ENCODE data around the gene TMEM200C. TPM values are rescaled to one million over a fixed set of nuclear protein-coding genes. Genes with fewer than 3 reads are reported as not detected.

Gene TMEM200C
- polyA plus RNA-seq, 3 donors: 0.01 to 0.34 (median 0.12) TPM

DNA sequence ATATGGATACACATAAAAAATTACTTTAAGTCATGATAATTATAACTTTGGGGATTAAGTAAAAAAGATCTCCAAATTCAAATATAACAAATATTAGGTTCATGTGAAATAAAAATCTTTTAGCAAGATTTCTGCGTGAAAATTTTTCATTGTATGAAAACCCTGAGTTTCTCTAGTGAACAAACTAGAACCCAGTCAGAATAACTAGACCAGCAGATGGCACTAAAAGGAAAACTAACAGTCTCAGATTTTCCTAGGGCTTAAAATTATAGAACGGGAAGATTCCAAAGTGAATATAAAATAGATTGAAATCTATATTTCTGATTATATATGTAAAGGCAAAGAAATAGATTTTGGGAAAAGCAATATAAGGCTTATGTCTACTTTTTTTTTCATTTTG, 43.3 kb downstream of the TMEM200C start:
- WGBS, 3 donors: 31 to 38% (median 37%) methylated on average over 2 of the region's 2 CpGs
- no peak overlapping the region for H3K27ac ChIP-seq (ENCODE audit: low read depth, low read length)

DNA sequence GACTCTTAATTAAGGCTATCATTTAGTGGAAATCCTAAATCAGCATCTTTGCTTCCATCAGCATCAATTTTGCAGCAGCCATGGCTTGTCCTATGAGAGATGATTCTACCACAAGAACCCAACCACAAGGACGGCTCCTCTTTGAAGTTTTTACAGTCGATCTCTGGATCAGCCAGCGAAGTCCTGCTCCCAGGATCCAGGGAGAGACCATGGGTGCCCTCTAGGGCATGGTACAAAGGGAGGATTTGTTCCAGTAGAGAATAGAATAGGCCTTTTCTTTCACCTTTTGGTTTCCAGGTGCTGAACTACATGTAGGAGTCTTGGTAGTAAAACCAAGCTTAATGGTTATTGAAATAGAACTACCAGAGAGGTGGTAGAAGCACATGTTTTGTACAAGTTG, 52.7 kb downstream of the TMEM200C start:
- WGBS, 3 donors: 46 to 67% (median 55%) methylated on average over 3 of the region's 3 CpGs
- H3K27ac ChIP-seq (ENCODE audit: low read depth, low read length): no peak overlapping the region

DNA sequence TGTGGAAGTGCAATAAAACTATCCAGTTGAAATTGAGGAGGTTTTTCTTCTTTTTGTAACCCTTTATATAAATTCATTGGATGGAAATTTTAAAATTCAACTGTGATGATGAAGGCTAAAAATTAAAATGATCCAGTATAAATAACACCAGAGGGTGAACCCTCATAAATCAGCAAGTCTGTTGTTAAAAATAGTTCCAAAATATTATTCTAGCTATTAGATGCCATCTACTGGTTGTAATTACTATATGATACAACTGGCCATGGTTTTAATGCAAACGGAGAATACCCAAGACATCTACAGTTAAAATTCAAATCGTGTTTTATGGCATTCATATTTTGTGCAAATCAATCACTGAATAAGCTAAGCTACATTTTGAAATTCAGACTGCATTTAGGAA, 53.8 kb downstream of the TMEM200C start:
- 33 to 51% (median 39%) methylated on average over 2 of the region's 2 CpGs for WGBS, 3 donors
- H3K27ac ChIP-seq (ENCODE audit: low read depth, low read length): no peak overlapping the region

DNA sequence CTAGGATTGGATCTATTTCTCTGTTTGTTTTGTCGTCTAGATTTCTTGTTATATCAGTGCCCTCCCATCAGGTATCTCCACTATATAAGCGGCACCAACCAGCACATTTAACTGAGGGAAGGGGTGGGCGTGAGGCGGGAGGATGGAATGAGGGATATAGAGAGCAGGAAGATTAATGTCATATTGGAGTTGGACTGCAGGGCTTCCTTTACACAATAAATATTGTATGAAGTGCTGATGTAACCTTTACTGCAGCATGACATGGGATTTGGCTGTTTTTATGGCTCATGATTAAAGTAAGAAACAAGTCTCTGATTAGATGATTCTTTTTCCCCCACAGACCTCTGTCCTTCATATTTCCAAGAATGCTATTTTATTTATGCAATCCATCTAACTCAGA, 54.8 kb downstream of the TMEM200C start:
- WGBS, 3 donors: 22 to 79% (median 73%) methylated on average over 4 of the region's 4 CpGs
- H3K27ac ChIP-seq (ENCODE audit: low read depth, low read length): no peak overlapping the region

DNA sequence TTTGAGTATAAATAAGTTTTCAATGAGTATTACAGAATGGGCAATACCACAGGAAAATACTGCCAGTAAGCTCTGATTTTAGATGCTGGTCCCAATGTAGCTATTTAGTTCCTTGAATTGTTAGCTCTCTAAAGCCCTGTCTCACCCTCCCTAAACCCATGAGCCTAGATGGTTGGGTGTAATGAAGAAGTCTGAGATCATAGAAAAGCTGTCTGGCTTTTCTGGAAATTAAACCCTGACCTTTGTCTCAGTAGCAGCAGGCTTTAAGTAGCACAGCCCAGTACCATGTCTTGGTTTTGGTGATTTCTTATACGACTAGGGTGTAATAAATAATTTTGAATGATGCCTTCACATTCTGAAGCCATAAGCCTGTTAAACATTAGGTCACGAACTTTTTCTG, 55.3 kb downstream of the TMEM200C start:
- H3K27ac ChIP-seq (ENCODE audit: low read depth, low read length): no peak overlapping the region
- WGBS, 3 donors: 45 to 66% (median 65%) methylated on average over 2 of the region's 2 CpGs

DNA sequence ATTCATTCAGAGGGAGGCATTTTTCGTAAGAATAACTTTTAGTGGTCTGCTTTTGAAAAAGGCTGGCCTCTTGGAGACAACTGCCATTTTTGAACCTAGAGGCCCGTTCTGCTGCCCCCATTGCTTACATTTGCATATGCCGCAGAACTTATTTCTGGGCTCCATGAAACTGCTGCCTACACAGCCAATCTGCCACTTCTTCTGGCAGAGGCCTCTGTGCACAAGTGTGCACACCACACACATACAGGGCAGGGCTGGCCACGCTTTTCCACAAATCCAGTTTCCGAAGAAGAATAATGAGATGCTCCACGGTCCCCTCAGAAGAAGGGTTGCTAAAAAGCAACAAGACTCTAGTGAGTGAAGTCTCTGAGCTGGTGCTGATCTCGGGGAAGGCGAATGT, 56.2 kb downstream of the TMEM200C start:
- WGBS, 3 donors: 80 to 93% (median 90%) methylated on average over 8 of the region's 8 CpGs
- H3K27ac ChIP-seq (ENCODE audit: low read depth, low read length): no peak overlapping the region
